HCT116 (cell line): ENCODE measurements around the gene SLC25A30. TPM values are rescaled to one million over a fixed set of nuclear protein-coding genes. Genes with fewer than 3 reads are reported as not detected.

Experiments
- ATAC-seq: fragments of 200-7000 bp; cut with Tn5 transposase; 2 replicates; pipeline ENCODE4 v1.9.1; 2020; ENCODE audit warnings: mild to moderate bottlenecking, moderate library complexity
- BruUV-seq: library from RNA; stranded (reverse); fragments of 400-500 nt; replicated peaks from 2 replicates; lab custom pipeline; 2021; lab: Mats Ljungman, UMichigan
- CTCF ChIA-PET: fragments of 300-600 bp; sonication (Branson Sonifier 250); formaldehyde crosslinking; loops from one replicate; lab custom pipeline; 2021; ENCODE audit warnings: antibody characterized with exemption; lab: Charles Lee
- POLR2A ChIA-PET: fragments of 300-600, 350-600 bp; sonication (Branson Sonifier 250); formaldehyde crosslinking; loops from one replicate; lab custom pipeline; 2021; ENCODE audit warnings: antibody characterized with exemption; lab: Charles Lee
- RAD21 ChIA-PET, 2 experiments: fragments of 300-600 bp; sonication (Branson Sonifier 250); formaldehyde crosslinking; loops; one replicate each; lab custom pipeline; 2023; ENCODE audit warnings: low total read pairs in 2 of 2; ENCODE audit not compliant: uncharacterized antibody in 2 of 2, unreplicated experiment in 2 of 2, low non-redundant PET in 1 of 2; lab: Charles Lee
- DNase-seq: peaks from one replicate; pipeline ENCODE4 v3.0.0-alpha.2; 2010; ENCODE audit warnings: low read depth, low spot score
- H2AFZ ChIP-seq: fragments of 200-600 bp; shearing (Covaris generic), sonication (generic); 2 replicates; pipeline ENCODE4 v1.6.1; 2017; ENCODE audit warnings: low read depth, mixed run types, mixed read lengths, antibody characterized with exemption, low read length; ENCODE audit not compliant: poor library complexity, severe bottlenecking
- H3K27ac ChIP-seq: 2 replicates; pipeline ENCODE4 v1.5.1; 2012; ENCODE audit warnings: low read depth, low read length
- H3K27me3 ChIP-seq: fragments of 200-600 bp; sonication (generic); 2 replicates; pipeline ENCODE4 v1.6.1; 2016; ENCODE audit warnings: mixed run types, low read length, mixed read lengths; ENCODE audit not compliant: insufficient read depth
- H3K36me3 ChIP-seq, 2 experiments: fragments of 200-500 bp in 1 of 2; fragments of 200-600 bp in 1 of 2; sonication (Bioruptor generic) in 1 of 2; sonication (generic) in 1 of 2; 2 replicates each; pipeline versions ENCODE4 v1.5.1 to v1.6.1; 2014 to 2016; ENCODE audit warnings: low read length in 2 of 2, inconsistent platforms in 1 of 2, mixed read lengths in 1 of 2, mixed run types in 1 of 2; ENCODE audit not compliant: insufficient read depth in 2 of 2, control insufficient read depth in 1 of 2
- H3K4me1 ChIP-seq, 2 experiments: fragments of 200-600 bp in 1 of 2; sonication (generic) in 1 of 2; 2 replicates each; pipeline versions ENCODE4 v1.5.1 to v1.6.1; 2012 to 2017; ENCODE audit warnings: low read length in 2 of 2, inconsistent platforms in 1 of 2, mild to moderate bottlenecking in 1 of 2, mixed read lengths in 1 of 2, mixed run types in 1 of 2, moderate library complexity in 1 of 2; ENCODE audit not compliant: insufficient read depth in 2 of 2, control insufficient read depth in 1 of 2
- H3K4me2 ChIP-seq: fragments of 200-600 bp; sonication (generic); 2 replicates; pipeline ENCODE4 v1.6.1; 2017; ENCODE audit warnings: mixed run types, low read length, mixed read lengths
- H3K4me3 ChIP-seq, 2 experiments: fragments of 200-600 bp in 1 of 2; sonication (generic) in 1 of 2; replicated peaks in 1 of 2; 2 replicates each; pipeline ENCODE4 v1.5.1; 2011 to 2016; ENCODE audit warnings: low read length in 2 of 2, control low read depth in 1 of 2, low read depth in 1 of 2, mild to moderate bottlenecking in 1 of 2, mixed read lengths in 1 of 2, mixed run types in 1 of 2
- H3K79me2 ChIP-seq: fragments of 200-600 bp; sonication (generic); 2 replicates; pipeline ENCODE4 v1.6.1; 2017; ENCODE audit warnings: mild to moderate bottlenecking, mixed run types, low read length, moderate library complexity, mixed read lengths; ENCODE audit not compliant: insufficient read depth
- H3K9ac ChIP-seq: fragments of 200-600 bp; sonication (generic); 2 replicates; pipeline ENCODE4 v1.6.1; 2016; ENCODE audit warnings: low read length, mixed read lengths
- H3K9me2 ChIP-seq: fragments of 200-600 bp; sonication (generic), shearing (Covaris generic); 2 replicates; pipeline ENCODE4 v1.6.1; 2017; ENCODE audit warnings: mixed run types, mild to moderate bottlenecking, moderate library complexity; ENCODE audit not compliant: insufficient read depth
- H3K9me3 ChIP-seq, 2 experiments: fragments of 200-500 bp in 1 of 2; fragments of 200-600 bp in 1 of 2; sonication (Bioruptor generic) in 1 of 2; sonication (generic) in 1 of 2; 2 replicates each; pipeline ENCODE4 v1.6.1; 2014 to 2017; ENCODE audit warnings: low read length in 2 of 2, mixed read lengths in 2 of 2, inconsistent platforms in 1 of 2, low read depth in 1 of 2, mild to moderate bottlenecking in 1 of 2, mixed run types in 1 of 2, moderate library complexity in 1 of 2; ENCODE audit not compliant: control insufficient read depth in 1 of 2, insufficient read depth in 1 of 2
- H4K20me1 ChIP-seq: fragments of 200-600 bp; sonication (generic), shearing (Covaris generic); 2 replicates; pipeline ENCODE4 v1.6.1; 2017; ENCODE audit warnings: mixed run types, mild to moderate bottlenecking, moderate library complexity; ENCODE audit not compliant: insufficient read depth
- CBX3 ChIP-seq: IDR thresholded peaks from 2 replicates; pipeline ENCODE4 v1.6.1; 2012; ENCODE audit warnings: low read depth
- CTCF ChIP-seq, 3 experiments: fragments of 200-600 bp in 1 of 3; sonication (generic) in 1 of 3; IDR thresholded peaks in 2 of 3; conservative IDR thresholded peaks in 1 of 3; 2 replicates each; pipeline ENCODE4 v1.5.1; 2012 to 2017; ENCODE audit warnings: low read depth in 2 of 3, low read length in 2 of 3, antibody characterized with exemption in 1 of 3, borderline replicate concordance in 1 of 3, control low read depth in 1 of 3, mild to moderate bottlenecking in 1 of 3, mixed read lengths in 1 of 3, mixed run types in 1 of 3, moderate library complexity in 1 of 3; ENCODE audit not compliant: insufficient read depth in 1 of 3
- ELF1 ChIP-seq: IDR thresholded peaks from 2 replicates; pipeline ENCODE4 v1.6.1; 2012; ENCODE audit warnings: low read depth, borderline replicate concordance
- EZH2phosphoT487 ChIP-seq: fragments of 200-600 bp; IDR thresholded peaks from 2 replicates; pipeline ENCODE4 v1.6.1; 2018; ENCODE audit warnings: antibody characterized with exemption, borderline replicate concordance
- FOSL1 ChIP-seq: IDR thresholded peaks from 2 replicates; pipeline ENCODE4 v1.6.1; 2012; ENCODE audit warnings: low read depth
- JUND ChIP-seq: IDR thresholded peaks from 2 replicates; pipeline ENCODE4 v1.6.1; 2012
- REST ChIP-seq: IDR thresholded peaks from 2 replicates; pipeline ENCODE4 v1.6.1; 2012; ENCODE audit warnings: low read depth
- SIN3A ChIP-seq: IDR thresholded peaks from 2 replicates; pipeline ENCODE4 v1.6.1; 2012; ENCODE audit warnings: low read depth
- SRF ChIP-seq: IDR thresholded peaks from 2 replicates; pipeline ENCODE4 v1.6.1; 2012; ENCODE audit warnings: low read depth
- TCF7L2 ChIP-seq: IDR thresholded peaks from 2 replicates; pipeline ENCODE4 v1.7.0; 2011; ENCODE audit warnings: borderline replicate concordance, inconsistent platforms; ENCODE audit not compliant: insufficient read depth, insufficient read length; ENCODE audit errors: extremely low read depth
- YY1 ChIP-seq: IDR thresholded peaks from 2 replicates; pipeline ENCODE4 v1.6.1; 2011; ENCODE audit warnings: low read length, low read depth, moderate library complexity, mild to moderate bottlenecking; ENCODE audit not compliant: insufficient replicate concordance; ENCODE audit errors: extremely low read depth
- ZFX ChIP-seq: fragments of 450-650 bp; IDR thresholded peaks from 2 replicates; pipeline ENCODE4 v1.6.1; 2017
- ZNF274 ChIP-seq: fragments of 200-500 bp; sonication (Bioruptor generic); IDR thresholded peaks from 2 replicates; pipeline ENCODE4 v1.6.1; 2014; ENCODE audit warnings: mild to moderate bottlenecking, low read depth, low read length, inconsistent platforms
- intact Hi-C: fragments of 100-400 bp; cut with micrococcal nuclease; formaldehyde crosslinking; loops from 2 replicates; pipeline ENCODE4 v1.10.0; 2022
- total RNA-seq: library from RNA; stranded (reverse); gene quantifications from one replicate; pipeline ENCODE4 v1.2.1, GENCODE V29; 2021; ENCODE audit not compliant: unreplicated experiment
- TF ChIP-seq, protein P1 (sequence below): IDR thresholded peaks from 2 replicates; pipeline ENCODE4 v1.6.1; 2012
- TF ChIP-seq, protein P2 (sequence below): IDR thresholded peaks from 2 replicates; pipeline ENCODE4 v1.6.1; 2012
- TF ChIP-seq, protein P3 (sequence below): IDR thresholded peaks from 2 replicates; pipeline ENCODE4 v1.6.1; 2011; ENCODE audit warnings: mild to moderate bottlenecking, low read length, moderate library complexity; ENCODE audit not compliant: insufficient replicate concordance; ENCODE audit errors: extremely low read depth

Gene SLC25A30
- total RNA-seq, 1 experiment from 2014 or later, result 29.2 TPM

- Histone ChIP-seq H3K27ac (no peak overlapping the region), H3K9me2 (no peaks in the 10 kb centered on the region), H2AFZ (no peak overlapping the region), H3K4me3 (no peak overlapping the region), H3K9ac (no peak overlapping the region), H3K79me2 (no peaks in the 10 kb centered on the region), H4K20me1 (no peaks in the 10 kb centered on the region), H3K4me1 (no peaks in the 10 kb centered on the region), H3K36me3 (0 out of 4 replicates have a peak, but pooled peaks cover 0 to 5% of the 10 kb centered on the region in 2 experiments), H3K27me3 (no peaks in the 10 kb centered on the region), H3K4me2 (no peak overlapping the region), H3K9me3 (no peaks in the 10 kb centered on the region)
- POLR2A ChIA-PET, result no interaction called here
- no TSS peak for BruUV-seq
- no peak for DNase-seq
- ATAC-seq, result no peak
- TF ChIP-seq CTCF (IDR thresholded peaks at IDR 0.05 in 2 of 3, conservative IDR thresholded peaks at IDR 0.05 in 1 of 3; ENCODE audit: borderline replicate concordance in 1 of 3, insufficient read depth in 1 of 3, low read depth in 2 of 3, low read length in 2 of 3) (no peak), EZH2phosphoT487 (no peak), SRF (no peak), ZFX (no peak), ELF1 (no peak), ZNF274 (no peak), JUND (no peak), SIN3A (no peak), CBX3 (no peak), FOSL1 (no peak), TCF7L2 (no peak), REST (no peak), YY1 (no peak)
- TF ChIP-seq, protein P1, sequence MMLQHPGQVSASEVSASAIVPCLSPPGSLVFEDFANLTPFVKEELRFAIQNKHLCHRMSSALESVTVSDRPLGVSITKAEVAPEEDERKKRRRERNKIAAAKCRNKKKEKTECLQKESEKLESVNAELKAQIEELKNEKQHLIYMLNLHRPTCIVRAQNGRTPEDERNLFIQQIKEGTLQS, result no peak
- TF ChIP-seq, protein P2, sequence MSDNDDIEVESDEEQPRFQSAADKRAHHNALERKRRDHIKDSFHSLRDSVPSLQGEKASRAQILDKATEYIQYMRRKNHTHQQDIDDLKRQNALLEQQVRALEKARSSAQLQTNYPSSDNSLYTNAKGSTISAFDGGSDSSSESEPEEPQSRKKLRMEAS, result no peak
- TF ChIP-seq, protein P3, sequence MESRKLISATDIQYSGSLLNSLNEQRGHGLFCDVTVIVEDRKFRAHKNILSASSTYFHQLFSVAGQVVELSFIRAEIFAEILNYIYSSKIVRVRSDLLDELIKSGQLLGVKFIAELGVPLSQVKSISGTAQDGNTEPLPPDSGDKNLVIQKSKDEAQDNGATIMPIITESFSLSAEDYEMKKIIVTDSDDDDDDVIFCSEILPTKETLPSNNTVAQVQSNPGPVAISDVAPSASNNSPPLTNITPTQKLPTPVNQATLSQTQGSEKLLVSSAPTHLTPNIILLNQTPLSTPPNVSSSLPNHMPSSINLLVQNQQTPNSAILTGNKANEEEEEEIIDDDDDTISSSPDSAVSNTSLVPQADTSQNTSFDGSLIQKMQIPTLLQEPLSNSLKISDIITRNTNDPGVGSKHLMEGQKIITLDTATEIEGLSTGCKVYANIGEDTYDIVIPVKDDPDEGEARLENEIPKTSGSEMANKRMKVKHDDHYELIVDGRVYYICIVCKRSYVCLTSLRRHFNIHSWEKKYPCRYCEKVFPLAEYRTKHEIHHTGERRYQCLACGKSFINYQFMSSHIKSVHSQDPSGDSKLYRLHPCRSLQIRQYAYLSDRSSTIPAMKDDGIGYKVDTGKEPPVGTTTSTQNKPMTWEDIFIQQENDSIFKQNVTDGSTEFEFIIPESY, result no peak
- RAD21 ChIA-PET, result no interaction called here
- intact Hi-C loops, result no loop called here
- CTCF ChIA-PET, result no interaction called here
These were observed 37.0 kb downstream of the SLC25A30 start for GRCh38 chr13:45381196-45381595.
